Karpas-422 (cell line): ENCODE results near the gene UNC5B. TPM values are rescaled to one million over a fixed set of nuclear protein-coding genes. Genes with fewer than 3 reads are reported as not detected.
A peak's percentile ranks its signal among the peaks of the same experiment; 100 is the strongest.

ENCODE experiments used
- DNase-seq: peaks from one replicate; pipeline ENCODE4 v3.0.0-alpha.2; 2015
- H2AFZ ChIP-seq: fragments of 200-600 bp; sonication (generic); 2 replicates; pipeline ENCODE4 v1.6.1; 2014; ENCODE audit warnings: antibody characterized with exemption, low read length, mixed read lengths
- H3K27ac ChIP-seq: fragments of 200-600 bp; sonication (generic); 2 replicates; pipeline ENCODE4 v1.5.1; 2014; ENCODE audit warnings: mild to moderate bottlenecking, low read length, moderate library complexity
- H3K27me3 ChIP-seq: fragments of 200-600 bp; sonication (generic); 2 replicates; pipeline ENCODE4 v1.6.1; 2014; ENCODE audit warnings: low read length, mixed read lengths
- H3K36me3 ChIP-seq: fragments of 200-600 bp; sonication (generic); 2 replicates; pipeline ENCODE4 v1.6.1; 2014; ENCODE audit warnings: low read length, mixed read lengths; ENCODE audit not compliant: insufficient read depth
- H3K4me1 ChIP-seq: fragments of 200-600 bp; sonication (generic); 2 replicates; pipeline ENCODE4 v1.6.1; 2014; ENCODE audit warnings: mild to moderate bottlenecking, low read length, mixed read lengths
- H3K4me2 ChIP-seq: fragments of 200-600 bp; sonication (generic); 2 replicates; pipeline ENCODE4 v1.6.1; 2014; ENCODE audit warnings: low read length, low read depth, mild to moderate bottlenecking; ENCODE audit not compliant: poor library complexity, severe bottlenecking
- H3K4me3 ChIP-seq: fragments of 200-600 bp; sonication (generic); 2 replicates; pipeline ENCODE4 v1.5.1; 2014; ENCODE audit warnings: mild to moderate bottlenecking, antibody characterized with exemption, low read length, mixed read lengths
- H3K79me2 ChIP-seq: fragments of 200-600 bp; sonication (generic); 2 replicates; pipeline ENCODE4 v1.6.1; 2014; ENCODE audit warnings: mild to moderate bottlenecking, low read length, mixed read lengths
- H3K9ac ChIP-seq: fragments of 200-600 bp; sonication (generic); 2 replicates; pipeline ENCODE4 v1.6.0; 2014; ENCODE audit warnings: low read length
- H3K9me2 ChIP-seq: fragments of 200-600 bp; sonication (generic), shearing (Covaris generic); replicated peaks from 2 replicates; pipeline ENCODE4 v1.6.0; 2014; ENCODE audit warnings: mild to moderate bottlenecking, low read length, moderate library complexity; ENCODE audit not compliant: insufficient read depth
- H3K9me3 ChIP-seq: fragments of 300-700, 200-600 bp; sonication (generic); 2 replicates; pipeline ENCODE4 v1.6.1; 2014; ENCODE audit warnings: low read length, mixed read lengths
- H4K20me1 ChIP-seq: fragments of 200-600 bp; sonication (generic); 2 replicates; pipeline ENCODE4 v1.6.1; 2014; ENCODE audit warnings: mild to moderate bottlenecking, antibody characterized with exemption, low read length, low read depth; ENCODE audit not compliant: insufficient read depth
- total RNA-seq: library from RNA; depleted of rRNA; stranded (reverse); fragments of >200 nt; shearing (Covaris generic); gene quantifications from 2 replicates; pipeline ENCODE4 v1.2.3, GENCODE V29; 2014; ENCODE audit warnings: low replicate concordance

UNC5B gene
- total RNA-seq, 1 experiment from 2014 or later: not detected

DNA sequence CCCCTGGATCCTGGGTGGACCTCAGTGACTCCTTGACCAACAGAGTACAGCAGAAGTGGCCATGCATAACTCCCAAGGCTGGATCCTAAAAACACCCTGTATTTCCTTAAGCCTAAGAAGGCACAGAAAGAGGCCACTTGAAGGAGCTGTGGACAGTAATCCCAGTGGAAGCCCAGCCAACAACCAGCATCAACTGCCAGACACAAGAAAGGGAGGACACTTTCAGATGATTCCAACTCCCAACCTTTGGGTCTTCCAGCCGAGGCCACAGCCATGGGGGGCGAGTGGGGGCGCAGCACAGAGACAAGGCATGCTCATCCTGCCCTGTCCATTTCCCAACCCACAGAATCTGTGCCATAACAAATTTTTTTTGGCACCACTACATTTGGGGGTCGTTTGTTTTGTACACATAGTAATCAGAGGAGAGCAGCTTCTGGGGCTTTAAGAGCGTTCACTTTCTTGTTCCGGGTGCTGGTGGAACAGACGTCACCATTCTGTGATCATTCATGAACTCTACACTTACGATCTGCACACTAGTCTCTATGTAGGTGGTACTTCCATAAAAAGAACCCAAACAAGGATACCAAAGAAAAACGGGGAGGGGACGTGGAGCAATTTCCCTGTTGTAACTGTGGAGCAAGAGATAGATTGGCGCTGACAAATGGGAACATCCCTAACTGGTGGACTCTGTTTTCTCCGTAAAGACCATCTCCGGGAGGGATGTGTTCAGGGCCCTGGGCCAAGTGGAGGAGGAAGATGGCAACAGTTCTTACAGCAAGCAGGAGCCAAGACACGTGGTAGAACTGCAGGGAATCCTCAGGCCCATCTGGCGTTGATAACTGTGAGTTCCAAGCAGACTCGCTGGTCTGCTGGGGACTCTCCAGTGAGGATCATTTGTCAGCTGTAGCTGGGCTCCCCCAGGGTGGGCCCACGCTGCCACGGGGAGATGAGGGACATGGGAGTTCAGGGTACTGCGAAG is 100.7 kb downstream of the UNC5B start:
- 0 out of 2 replicates have a peak, but pooled peaks cover 5% of the 10 kb centered on the region for H3K27me3 ChIP-seq
- H3K79me2 ChIP-seq: no peaks in the 10 kb centered on the region
- H3K4me3 ChIP-seq: no peak overlapping the region
- no peak overlapping the region for H2AFZ ChIP-seq
- H3K36me3 ChIP-seq: no peaks in the 10 kb centered on the region
- H3K9me3 ChIP-seq: no peaks in the 10 kb centered on the region; the same call in 1 of the 2 replicates
- DNase-seq: no peak
- no peaks in the 10 kb centered on the region; the same call in 1 of the 2 replicates for H3K4me1 ChIP-seq
- H3K9ac ChIP-seq: no peak overlapping the region
- H4K20me1 ChIP-seq: peaks cover 3% of the 10 kb centered on the region; the same call in 1 of the 2 replicates
- H3K27ac ChIP-seq: no peak overlapping the region
- no peaks in the 10 kb centered on the region for H3K9me2 ChIP-seq
- H3K4me2 ChIP-seq: no peak overlapping the region

DNA sequence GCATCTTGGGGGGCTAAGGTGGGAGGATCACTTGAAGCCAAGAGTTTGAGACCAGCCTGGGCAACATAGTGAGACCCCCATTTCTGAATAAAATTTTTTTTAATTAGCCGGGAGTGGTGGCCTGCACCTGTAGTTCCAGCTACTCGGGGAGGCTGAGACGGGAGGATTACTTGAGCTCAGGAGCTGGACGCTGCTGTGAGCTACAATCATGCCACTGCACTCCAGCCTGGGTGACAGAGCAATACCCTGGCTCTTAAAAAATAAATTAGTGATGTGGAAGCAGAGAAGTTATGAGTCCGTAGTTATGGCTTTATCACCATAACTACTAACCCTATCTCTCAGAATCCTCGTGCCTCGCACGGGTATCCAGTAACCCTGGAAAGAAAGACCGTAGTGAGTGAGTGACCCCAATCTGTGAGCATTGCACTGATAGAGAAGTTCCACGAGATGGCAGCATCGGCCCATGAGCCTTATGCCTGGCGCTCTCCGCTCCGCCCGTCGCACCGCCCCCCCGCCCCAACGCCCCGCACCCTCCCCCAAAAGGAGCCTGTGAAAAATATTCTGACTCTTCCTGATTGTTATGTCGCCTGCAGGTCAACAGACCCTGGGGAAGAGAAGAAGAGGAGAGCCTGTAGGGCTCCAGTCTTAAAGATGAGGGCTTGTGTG is 101.8 kb downstream of the UNC5B start:
- H3K79me2 ChIP-seq: no peaks in the 10 kb centered on the region
- no peaks in the 10 kb centered on the region; the same call in 1 of the 2 replicates for H3K4me1 ChIP-seq
- no peaks in the 10 kb centered on the region; the same call in 1 of the 2 replicates for H3K9me3 ChIP-seq
- no peak overlapping the region for H3K9ac ChIP-seq
- H4K20me1 ChIP-seq: peaks cover 3% of the 10 kb centered on the region; the same call in 1 of the 2 replicates
- H3K4me3 ChIP-seq: no peak overlapping the region
- no peak overlapping the region for H3K27ac ChIP-seq
- H3K27me3 ChIP-seq: 0 out of 2 replicates have a peak, but pooled peaks cover 5% of the 10 kb centered on the region
- no peaks in the 10 kb centered on the region for H3K9me2 ChIP-seq
- H3K36me3 ChIP-seq: no peaks in the 10 kb centered on the region
- H2AFZ ChIP-seq: no peak overlapping the region
- no peak overlapping the region for H3K4me2 ChIP-seq
- peak; percentile 80 for DNase-seq

DNA sequence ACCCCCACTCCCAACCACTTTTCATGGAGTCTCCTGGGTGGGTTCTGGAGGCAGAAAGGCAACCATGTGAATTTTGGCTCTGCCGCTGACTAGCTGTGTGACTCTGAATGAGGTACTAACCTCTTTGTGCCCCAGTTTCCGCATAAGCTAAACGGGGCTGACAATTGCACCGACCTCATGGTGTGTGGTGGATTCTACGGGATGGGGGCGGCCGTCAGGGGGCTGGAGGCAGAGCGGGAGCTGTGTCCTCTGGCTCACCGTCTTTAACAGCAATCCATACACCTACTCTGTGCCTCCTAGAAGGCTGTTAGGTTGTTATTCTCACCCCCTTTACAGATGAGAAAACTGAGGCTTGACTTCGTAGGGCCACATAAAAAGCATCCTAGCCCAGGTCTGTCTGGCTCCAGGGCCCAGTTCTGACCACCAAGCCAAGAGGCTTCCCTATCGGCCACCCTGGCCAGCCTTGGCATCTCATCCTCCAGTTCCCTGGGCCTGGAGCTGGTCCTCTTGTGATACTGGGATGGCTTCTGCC is 102.4 kb downstream of the UNC5B start:
- Histone ChIP-seq H3K4me2 (no peak overlapping the region), H3K9me3 (no peaks in the 10 kb centered on the region; the same call in 1 of the 2 replicates), H3K27me3 (0 out of 2 replicates have a peak, but pooled peaks cover 5% of the 10 kb centered on the region), H4K20me1 (peaks cover 3% of the 10 kb centered on the region; the same call in 1 of the 2 replicates), H3K9me2 (no peaks in the 10 kb centered on the region), H3K9ac (no peak overlapping the region), H2AFZ (no peak overlapping the region), H3K4me3 (no peak overlapping the region), H3K79me2 (no peaks in the 10 kb centered on the region), H3K27ac (no peak overlapping the region), H3K4me1 (peaks cover 2% of the 10 kb centered on the region), H3K36me3 (no peaks in the 10 kb centered on the region)
- no peak for DNase-seq

DNA sequence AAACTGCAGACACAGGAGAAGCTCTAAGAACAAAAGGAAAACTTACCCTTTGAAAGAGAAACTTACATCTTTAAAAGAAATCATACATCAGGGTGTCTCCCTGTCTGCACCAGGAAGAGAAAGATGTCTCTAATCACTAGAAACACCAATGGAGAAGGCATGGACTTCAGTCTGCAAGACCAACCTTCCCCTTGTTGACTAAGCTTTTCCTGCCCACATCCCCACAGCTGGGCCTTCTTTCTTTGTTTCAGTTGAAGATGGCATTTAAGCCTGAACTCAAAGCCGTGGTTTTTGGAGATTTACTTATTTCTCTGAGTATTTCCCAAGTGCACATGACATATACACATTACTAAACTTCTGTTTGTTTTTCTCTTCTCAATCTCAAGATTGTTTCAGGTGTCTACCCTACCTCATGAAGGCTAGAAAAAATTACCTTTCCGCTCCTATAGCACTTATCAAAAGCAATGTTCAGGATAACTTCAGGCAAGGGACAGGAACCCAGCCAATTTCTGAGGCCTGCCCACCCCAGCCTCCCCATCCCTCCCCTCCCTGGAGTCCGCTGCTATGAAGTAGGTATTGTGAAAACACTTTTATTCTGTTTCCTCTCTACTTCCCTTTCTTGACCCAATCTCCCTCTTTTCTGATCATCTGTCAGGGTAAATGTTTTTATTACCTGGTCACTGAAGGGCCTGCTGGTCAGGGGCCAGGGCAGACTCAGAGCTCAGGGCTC is 103.9 kb downstream of the UNC5B start:
- Histone ChIP-seq H3K27me3 (0 out of 2 replicates have a peak, but pooled peaks cover 5% of the 10 kb centered on the region), H3K9me2 (no peaks in the 10 kb centered on the region), H3K9ac (no peak overlapping the region), H3K36me3 (no peaks in the 10 kb centered on the region), H3K4me3 (no peak overlapping the region), H2AFZ (no peak overlapping the region), H3K4me1 (peaks cover 10% of the 10 kb centered on the region), H4K20me1 (peaks cover 3% of the 10 kb centered on the region; the same call in 1 of the 2 replicates), H3K79me2 (no peaks in the 10 kb centered on the region), H3K9me3 (no peaks in the 10 kb centered on the region; the same call in 1 of the 2 replicates), H3K4me2 (no peak overlapping the region), H3K27ac (no peak overlapping the region)
- DNase-seq: no peak

DNA sequence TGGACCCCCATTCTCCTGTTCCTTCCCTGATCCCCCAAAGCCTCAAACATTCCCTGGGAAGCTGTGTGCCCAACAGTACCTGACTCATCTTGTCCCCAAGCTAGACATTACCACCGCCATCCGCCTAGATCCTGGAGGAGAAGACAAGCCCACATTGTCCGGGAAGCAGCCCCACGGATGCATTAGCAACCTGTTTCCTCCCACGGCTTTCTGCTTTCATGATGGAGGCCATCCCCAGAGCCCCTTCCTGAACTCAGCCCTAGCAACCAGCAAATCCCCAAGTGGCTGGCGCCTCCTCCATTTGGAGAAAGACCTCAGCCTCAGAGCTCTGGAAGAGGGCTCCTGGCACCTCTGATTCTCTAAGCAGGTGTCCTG is 104.4 kb downstream of the UNC5B start:
- Histone ChIP-seq H3K9me3 (no peaks in the 10 kb centered on the region; the same call in 1 of the 2 replicates), H3K9ac (no peak overlapping the region), H3K4me2 (no peak overlapping the region), H3K4me3 (no peak overlapping the region), H3K9me2 (no peaks in the 10 kb centered on the region), H3K79me2 (no peaks in the 10 kb centered on the region), H2AFZ (no peak overlapping the region), H3K27ac (no peak overlapping the region), H3K36me3 (no peaks in the 10 kb centered on the region), H3K4me1 (peaks cover 10% of the 10 kb centered on the region), H3K27me3 (0 out of 2 replicates have a peak, but pooled peaks cover 5% of the 10 kb centered on the region), H4K20me1 (peaks cover 3% of the 10 kb centered on the region; the same call in 1 of the 2 replicates)
- no peak for DNase-seq

DNA sequence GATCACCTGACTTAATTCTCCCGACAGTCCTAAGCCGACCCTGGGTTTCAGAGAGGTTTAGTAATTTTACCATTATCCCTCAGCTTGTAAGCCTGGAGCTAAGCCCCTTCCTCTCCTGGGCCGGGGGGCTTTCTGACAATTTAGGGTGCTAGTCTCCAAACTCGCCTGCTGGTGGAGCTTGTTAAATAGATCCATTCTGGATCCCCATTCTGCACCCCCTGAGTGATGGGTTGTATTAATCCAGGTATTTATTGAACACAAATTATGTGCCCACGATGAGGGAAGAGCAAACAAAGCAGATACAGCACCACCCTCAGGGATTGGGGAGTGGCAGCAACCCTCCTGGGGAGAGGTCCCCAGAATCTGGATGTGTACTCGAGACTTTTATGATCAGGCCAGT is 105.4 kb downstream of the UNC5B start:
- Histone ChIP-seq H3K4me3 (no peak overlapping the region), H3K9ac (no peak overlapping the region), H3K9me2 (no peaks in the 10 kb centered on the region), H3K4me2 (no peak overlapping the region), H3K27ac (no peak overlapping the region), H3K4me1 (peaks cover 10% of the 10 kb centered on the region), H4K20me1 (peaks cover 3% of the 10 kb centered on the region; the same call in 1 of the 2 replicates), H3K79me2 (no peaks in the 10 kb centered on the region), H3K27me3 (0 out of 2 replicates have a peak, but pooled peaks cover 3% of the 10 kb centered on the region), H3K36me3 (no peaks in the 10 kb centered on the region), H3K9me3 (no peaks in the 10 kb centered on the region), H2AFZ (no peak overlapping the region)
- DNase-seq: no peak

DNA sequence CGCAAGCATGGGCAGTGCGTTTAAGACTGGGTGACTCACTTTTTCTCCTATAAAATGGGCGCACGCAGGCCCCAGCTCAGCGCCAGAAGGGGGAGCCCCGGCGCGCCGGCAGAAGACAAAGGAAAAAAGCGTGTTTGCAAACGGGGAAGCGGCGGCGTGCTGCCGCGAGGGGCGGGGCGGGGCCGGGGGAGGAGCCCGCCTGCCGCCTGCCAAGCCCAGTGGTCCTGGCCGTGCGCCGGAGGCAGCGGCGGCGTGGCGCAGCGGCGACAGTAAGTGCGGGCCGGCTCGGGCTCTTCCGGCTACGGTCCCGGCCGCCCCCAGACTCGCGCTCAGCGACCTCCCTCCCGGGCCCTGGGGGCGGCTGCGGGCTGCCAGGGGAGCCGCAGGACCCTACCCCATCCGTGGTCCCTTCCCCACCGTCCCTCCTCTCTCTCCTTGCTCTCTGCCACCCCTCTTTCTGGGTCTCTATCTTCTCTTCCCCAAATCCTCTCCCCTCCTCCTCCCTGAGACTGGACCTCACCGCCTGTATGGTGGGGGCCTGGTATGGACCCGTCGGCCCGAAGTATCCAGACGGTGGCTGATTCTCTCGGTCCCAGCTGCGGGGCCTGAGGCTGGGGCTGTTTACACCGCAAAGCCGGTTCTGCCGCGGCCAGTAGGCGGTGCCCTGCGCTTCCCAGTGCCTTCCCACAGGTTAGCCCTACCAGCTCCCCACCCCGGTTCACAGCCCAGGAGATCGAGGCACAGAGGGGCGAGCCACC is 106.9 kb downstream of the UNC5B start, which contains the start of gene SLC29A3:
SLC29A3 (plus strand) TSS at position 218 of the 758 bp plus-strand sequence; CDS start at position 269, 51 bp downstream.
- no peaks in the 10 kb centered on the region for H3K9me3 ChIP-seq
- H3K27me3 ChIP-seq: no peaks in the 10 kb centered on the region
- peak within 1 kb of the TSS; percentile 78 for H3K4me2 ChIP-seq
- H4K20me1 ChIP-seq: peaks cover 3% of the 10 kb centered on the region; the same call in 1 of the 2 replicates
- H3K27ac ChIP-seq: no peak within 1 kb of the TSS
- peak within 1 kb of the TSS; percentile 100; the same call in 1 of the 2 replicates for H2AFZ ChIP-seq
- H3K4me1 ChIP-seq: peaks cover 10% of the 10 kb centered on the region
- peak within 1 kb of the TSS; percentile 91 for H3K9ac ChIP-seq
- no peaks in the 10 kb centered on the region for H3K79me2 ChIP-seq
- peak; percentile 94 for DNase-seq
- peak within 1 kb of the TSS; percentile 95 for H3K4me3 ChIP-seq
- H3K9me2 ChIP-seq: no peaks in the 10 kb centered on the region
- no peaks in the 10 kb centered on the region for H3K36me3 ChIP-seq
